GM18873 (cell line): Measurements from ENCODE around the gene TMEM18.

Experiments
- ATAC-seq: cut with Tn5 transposase; IDR thresholded peaks from one replicate; pipeline ENCODE4 v1.9.1; 2021; ENCODE audit warnings: mild to moderate bottlenecking, moderate library complexity, moderate number of reproducible peaks; ENCODE audit not compliant: unreplicated experiment, low FRiP score

TMEM18 gene

DNA sequence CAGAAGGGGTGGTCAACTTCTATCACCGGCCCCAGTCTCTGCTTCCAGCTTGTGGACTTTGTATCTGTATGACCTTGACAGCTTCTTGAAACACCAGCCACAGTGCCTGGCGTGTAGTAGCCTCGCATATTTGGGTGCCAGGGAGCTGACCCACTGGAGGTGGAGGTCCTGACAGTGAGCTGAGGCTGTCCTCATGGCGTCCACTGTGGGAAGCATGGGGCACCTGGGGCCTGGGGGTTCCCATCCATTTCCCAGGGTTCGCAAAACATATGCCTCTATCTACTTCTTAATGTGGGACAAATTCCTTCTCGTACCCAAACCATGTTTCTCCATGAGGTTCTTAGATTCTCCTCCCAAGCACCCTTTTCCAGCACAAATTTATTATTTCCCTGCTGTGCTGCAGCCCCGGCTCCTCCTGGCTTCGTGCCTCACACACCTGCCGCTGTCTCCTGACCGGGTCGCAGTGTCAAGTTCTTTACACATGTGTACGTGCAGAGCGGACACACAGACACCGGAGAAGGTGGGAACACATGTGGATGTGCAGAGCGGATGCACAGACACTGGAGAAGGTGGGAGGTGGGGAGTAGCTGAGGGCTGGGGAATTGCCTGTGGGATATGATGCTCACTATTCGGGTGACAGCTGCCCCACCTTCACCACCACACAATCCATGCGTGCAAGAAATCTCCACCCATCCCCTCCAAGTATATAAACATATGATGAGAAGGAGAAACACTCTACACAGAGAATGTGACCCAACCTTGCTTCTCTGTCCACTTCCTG lies 23.4 kb downstream of the TMEM18 start:
- ATAC-seq = no peak

DNA sequence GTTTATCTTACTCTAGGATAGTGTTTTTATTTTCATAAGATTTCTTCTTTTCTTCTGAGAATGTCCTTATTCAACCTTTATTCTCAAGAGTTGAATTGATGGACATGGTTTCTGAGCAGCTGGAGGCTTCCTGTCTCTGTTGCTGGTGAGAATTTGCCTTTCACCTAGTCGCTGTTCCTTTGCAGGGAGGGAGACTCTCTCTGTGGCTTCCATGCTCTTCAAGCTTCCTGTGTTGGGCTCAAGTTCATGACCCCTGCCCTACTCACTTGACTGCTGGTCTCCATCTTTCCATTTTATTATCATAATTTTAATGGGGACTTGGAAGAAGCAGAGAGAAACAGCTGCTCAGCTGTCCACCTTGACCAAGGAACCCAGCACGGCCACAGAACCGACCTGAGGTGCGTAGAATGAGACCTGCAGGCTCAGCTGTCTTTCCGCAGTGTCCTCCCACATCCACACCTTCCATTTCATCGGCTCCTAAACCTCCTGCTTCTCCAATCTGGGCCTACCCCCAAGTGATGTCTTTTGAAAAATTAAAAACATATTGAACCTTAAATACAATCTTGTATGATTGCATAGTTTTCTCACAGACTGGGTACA lies 24.2 kb downstream of the TMEM18 start:
- no peak for ATAC-seq

DNA sequence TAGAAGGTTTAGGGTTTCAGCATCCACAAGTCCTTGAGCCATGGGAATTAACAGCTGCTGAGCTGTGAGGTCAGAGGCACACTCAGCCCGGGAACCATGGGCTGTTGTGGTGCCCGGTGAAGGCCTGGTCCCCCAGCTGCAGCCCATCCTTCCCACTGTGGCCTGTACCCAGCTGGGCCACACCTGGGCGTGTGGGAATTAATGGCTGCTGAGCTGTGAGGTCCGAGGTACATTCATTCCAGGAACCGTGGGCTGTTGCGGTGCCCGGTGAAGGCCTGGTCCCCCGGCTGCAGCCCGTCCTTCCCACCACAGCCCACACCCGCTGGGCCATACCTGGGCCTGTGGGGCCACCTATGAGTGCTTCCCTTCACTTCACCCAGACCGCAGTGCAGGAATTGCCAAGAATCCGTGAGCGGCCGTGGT lies 25.2 kb downstream of the TMEM18 start:
- ATAC-seq = no peak

DNA sequence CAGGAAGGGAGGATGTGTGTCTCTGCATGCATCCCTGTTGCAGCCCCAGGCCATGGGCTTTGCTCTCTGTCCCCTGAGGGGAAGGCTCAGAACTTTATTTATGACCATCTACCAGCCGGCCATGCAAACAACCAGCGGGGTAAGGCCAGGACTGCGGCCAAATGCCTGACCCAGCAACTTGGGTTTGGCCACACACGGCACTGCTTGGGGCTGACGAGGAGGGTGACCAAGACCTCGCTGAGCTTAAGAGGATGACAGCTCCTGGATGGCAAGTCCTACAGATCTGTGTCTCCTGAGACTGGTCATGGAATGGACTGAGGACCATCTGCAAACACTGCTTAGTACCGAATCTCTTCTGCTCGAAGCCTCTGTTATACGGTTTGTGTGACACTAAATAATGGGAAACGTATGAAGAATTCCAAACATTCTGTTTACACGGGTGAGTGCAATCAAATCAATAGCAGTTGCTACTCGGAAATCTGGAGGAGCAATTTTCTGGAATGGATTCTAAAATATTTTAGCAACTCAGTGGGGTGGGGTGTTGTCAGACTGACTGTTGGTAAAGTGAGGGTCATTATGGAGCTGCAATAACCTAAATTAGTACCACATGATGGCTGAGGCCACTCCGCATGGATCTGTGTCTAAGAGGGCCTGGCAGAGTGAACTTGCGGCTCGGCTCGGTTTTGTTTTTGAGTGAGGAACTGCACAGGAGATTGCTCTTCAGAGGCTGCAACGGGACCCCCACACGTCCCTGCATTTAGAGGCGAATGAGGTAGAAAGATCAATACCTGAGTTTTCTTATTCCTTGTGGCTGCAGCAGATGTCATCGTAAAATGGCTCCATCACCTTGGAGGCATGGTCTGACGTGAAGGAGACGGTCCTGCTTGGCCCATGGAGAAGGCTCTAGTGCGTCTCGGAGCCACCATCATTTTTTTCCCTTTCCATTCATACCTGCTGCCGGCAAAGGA lies 26.6 kb downstream of the TMEM18 start:
- no peak for ATAC-seq

DNA sequence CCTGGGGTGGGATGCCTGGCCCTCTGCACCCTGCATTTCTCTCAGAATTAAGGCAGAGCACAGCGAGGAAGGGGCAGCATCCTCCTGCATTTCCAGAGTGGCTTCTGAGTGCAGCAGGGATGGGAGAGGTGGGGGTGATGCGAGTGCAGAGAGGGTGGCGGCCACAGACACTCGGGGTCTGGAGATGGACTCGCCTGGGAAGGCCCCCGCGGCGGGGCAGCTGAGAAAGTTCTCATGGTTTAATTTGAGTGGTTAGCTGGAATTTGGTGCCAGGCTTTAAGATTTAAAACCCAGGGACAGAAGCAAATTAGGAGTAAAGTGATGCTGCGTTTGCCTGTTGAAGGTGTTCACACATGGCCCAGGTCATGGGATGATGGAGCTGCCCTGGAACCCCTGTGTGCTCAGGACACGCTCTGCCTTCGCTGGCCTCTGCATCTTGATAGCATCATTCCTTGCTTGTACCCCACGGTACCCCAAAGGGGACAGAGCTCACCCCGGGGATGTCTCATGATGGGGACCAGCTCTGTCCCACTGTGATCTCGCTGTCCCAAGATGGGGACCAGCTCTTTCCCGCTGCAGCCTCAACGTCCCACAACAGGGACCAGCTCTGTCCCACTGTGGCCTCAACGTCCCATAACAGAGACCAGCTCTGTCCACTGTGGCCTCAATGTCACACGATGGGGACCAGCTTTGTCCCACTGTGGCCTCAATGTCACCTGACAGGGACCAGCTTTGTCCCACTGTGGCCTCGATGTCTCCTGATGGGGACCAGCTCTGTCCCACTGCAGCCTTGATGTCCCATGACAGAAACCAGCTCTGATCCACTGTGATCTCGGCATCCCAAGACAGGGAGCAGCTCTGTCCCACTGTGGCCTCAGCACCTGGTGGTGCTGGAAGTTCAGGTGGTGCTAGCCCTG lies 27.5 kb downstream of the TMEM18 start:
- no peak for ATAC-seq

DNA sequence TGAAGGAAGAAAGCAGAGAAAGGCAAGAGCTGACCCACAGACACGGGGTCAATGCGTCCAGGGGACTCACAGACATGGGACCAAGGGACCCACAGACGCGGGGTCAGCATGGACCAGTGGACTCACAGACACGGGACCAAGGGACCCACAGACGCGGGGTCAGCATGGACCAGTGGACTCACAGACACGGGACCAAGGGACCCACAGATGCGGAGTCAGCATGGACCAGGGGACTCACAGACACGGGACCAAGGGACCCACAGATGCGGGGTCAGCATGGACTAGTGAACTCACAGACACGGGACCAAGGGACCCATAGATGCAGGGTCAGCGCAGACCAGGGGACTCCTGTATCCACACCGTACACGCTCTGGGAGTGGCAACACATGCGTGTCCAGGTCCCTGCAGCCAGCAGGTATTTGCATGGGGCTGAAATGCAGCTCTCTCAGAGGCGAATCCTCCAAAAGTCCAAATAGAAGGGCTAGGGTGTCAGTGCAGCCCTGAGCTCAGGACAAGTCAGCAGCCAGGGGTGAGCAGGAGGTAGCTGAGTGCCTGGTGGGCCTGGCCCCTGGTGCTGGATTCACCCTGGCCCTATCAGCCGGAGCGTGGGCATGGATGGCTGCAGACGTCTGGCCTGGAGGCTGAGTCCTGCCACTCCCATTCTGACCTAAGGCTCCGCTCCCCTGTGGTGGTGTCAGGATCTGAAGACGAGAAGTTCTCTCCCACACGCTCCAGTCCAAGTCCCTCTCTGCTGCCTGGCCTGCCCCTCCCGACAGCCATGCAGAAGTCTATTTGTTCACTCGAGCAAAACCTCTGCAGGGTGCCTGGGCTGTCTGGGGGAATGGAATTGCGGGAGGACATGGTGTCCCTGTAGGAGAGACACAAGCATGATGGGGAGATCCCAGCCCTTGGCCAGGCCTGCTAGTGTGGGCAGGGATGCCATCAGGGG lies 28.5 kb downstream of the TMEM18 start:
- no peak for ATAC-seq

DNA sequence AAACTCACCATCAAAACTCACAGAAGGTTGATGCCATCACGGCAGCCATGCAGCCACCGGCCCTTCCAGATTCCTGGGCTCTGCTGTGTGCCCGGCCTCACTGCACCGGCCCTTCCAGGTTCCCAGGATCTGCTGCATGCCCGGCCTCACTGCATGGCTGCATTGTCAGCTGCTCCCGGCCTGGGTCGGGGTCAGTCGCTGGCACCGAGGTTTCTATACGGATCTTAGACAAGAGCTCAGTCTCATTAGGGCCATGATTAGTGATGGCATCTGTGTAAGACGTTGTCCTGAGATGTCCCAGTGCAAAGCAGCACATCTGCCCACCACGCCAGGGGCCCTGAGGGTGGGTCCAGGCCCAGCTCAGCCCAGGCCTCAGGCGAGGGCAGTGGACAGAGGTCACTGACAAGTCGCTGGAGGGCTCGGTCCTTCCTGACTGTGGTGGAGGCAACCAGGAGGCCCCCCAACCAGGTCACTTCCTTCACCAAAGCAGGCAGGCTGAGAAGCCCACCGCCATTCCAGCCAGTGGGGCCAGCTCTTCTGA lies 29.4 kb downstream of the TMEM18 start:
- ATAC-seq = no peak

DNA sequence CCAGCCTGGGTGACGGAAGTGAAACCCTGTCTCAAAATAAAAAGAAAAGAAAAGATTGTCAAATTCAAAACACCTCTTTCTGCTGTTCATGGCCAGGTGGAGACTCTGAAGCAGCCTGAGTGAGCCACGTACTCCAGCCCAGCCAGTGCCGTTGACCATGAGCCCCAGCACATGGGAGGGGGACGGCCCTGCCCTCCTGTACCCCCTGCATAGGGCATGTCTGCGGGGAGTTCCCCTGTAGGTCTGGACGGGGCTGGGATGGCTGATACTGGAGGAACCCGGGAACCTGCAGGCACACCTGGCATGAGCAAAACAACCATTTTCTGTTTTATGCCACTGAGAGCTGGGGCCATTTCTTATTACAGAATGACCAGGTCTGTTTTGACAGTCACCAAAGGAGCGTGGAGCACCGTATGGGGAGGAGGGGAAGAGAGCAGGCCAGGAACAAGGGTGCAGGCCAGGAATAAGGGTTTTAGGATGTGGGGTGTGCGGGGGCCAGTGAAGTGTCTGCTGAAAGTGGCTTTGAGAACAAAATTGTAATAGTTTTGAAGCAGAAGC lies 30.1 kb downstream of the TMEM18 start:
- ATAC-seq = no peak

DNA sequence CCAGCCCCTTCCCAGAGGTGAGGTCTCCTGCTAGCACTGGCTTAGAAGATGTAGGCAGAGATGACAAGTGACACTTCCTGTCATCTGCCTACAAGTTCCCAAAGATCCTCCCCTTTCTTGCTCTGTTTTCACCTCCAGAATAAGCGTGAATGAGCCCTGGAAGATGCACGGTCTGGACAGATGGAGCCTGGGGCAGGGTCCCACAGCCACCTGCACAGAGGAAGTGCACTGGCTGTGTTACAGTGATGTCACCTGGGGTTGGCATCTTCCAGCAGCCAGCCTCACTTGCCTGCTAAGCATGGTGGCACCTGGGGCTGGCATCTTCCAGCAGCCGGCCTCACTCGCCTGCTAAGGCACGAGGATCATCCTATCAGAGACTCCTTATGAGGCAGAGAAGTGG lies 32.3 kb downstream of the TMEM18 start:
- ATAC-seq = no peak

DNA sequence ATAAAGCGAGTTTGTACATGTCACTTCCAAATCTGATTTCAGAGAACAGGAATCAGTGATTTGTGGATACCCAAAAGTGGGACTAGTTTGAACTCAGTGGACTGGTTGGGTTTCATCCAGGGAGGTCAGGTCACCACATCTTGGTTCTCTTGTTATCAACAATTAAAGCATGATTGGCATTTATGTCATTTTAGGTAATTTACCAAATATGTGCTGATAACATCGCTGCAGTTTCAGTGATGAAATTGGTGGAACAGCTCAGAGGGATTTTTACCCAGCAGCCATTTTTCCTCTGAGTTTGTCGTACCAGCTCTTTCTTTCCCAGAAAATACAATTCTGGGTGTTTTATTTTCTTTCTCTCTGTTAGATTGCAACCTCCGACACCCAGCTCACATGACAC lies 33.4 kb downstream of the TMEM18 start:
- no peak for ATAC-seq

DNA sequence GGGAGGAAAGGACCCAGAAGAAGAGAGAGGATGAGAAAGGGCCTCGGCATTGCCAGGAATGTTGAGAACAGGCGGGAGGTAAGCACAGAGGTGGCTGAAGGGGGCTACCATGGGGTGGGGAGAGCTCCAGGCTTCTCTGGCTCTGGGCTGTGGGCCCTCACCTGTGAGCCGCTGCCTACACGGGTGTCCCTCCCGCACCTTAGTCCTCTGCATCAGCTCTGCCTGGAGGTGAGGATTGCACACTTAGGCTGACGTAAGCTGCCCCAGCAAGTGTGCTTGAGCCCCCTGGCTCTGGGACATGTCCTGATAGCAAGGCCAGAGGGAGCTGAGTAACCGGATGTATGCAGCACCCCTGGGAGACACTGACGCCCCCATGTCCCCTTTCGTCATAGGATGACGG lies 33.9 kb downstream of the TMEM18 start:
- no peak for ATAC-seq

DNA sequence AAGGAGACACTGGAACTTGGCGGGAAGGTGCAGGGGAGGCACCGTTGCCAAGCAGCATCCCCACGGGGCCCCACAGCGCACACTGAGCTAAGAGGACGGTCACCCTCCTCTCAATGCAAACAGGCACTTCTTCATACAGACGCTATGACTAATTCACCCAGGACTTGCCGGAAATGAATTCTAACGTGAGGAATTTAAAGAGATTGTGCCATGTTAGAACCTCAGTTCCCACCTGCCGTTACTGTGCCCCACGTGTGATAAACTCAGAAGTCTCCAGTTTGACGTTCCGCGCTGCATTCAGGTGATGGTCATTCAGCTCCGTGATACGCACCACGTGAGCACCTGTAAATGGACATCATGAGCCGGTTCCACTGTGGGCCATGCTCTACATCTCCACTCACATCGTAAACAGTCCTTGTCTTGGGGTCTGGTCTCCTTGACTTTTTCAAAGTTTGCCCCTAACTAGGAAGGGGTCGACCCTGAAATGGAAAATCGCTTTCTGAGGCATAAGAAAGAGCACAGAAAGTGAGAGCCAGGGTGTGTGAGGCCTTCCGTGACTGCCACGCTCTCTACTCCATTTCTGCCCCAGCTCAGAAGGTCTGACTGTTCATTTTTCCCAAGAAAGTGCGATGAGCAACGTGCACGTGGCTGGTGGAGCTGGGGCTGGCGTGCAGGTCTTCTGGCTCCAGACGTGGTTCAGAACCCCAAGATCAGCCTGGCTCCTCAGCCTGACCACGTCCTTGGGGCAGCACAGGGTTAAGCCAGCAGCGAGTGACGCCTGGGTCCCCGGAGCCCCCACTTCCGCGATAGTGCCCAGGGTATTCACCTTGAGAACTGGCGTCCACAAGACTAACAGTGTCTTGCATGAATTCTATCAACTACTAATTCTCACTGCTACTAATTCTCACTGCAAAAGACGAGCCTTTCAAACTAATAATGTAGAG lies 35.1 kb downstream of the TMEM18 start:
- ATAC-seq = no peak

DNA sequence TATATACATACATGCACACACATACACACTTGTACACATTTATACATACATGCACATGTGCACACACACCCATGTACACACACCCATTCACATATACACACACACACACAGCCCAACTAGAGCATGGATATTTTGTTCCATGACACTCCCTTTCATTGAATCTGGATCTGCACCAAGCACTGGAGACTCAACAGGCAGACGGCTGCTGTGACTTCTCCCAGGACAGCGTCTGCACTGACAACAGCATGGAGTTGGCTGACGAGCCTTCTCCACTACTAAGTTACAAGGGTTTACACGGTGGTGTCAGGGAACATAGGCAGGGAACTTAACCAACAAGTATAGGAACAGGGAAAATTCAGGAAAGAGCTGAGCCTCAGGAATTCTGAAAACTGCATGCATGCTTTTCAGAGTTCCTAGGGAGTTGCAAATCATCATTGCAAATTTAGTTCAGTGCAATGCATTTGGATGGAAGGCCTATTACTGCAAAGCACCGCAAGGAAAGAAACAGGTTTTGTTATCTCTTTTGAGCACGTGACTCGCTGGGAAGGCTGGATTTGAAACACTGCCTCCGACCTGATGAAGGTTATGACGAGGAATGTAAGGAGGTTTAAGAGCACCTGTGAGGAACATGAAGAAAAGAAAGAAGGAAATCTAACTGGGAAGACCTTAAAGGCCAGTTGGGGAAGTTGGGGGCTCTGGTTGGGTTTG lies 35.9 kb downstream of the TMEM18 start:
- ATAC-seq = no peak

DNA sequence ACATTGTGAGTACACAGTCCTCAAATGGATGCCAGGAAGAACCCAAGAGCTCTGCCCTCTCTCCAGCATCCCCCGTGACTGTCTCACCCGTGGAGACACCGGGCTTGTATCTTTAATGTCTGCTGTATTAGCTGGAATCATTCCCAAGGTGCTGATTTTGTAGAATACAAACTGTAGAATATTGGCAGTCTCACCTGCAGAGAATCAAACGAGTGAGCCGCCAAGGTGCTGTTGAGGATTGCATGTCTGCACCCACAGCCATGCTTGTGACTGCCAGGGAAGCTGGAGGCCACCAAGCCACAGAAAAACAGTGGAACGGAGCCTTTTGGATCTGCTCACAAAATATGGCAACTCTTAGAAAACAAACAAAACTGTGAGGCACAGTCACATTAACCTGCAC lies 37.5 kb downstream of the TMEM18 start:
- no peak for ATAC-seq

DNA sequence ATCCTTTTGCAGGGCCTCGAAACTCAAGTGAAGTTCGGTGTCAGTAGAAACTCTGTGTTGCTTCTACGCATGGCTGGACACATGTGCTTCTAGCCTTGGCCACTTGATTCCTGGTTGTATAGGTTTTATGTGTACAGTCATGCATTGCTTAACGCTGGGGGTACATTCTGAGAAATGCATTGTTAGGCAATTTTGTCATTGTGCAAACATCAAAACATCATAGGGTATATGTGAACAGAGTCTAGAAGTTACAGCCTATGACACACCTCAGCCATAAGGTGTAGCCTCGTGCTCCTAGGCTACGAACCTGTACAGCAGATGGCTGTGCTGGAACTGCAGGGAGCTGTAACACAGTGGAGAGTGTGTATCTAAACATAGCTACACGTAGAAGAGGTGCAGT lies 39.4 kb downstream of the TMEM18 start:
- no peak for ATAC-seq

DNA sequence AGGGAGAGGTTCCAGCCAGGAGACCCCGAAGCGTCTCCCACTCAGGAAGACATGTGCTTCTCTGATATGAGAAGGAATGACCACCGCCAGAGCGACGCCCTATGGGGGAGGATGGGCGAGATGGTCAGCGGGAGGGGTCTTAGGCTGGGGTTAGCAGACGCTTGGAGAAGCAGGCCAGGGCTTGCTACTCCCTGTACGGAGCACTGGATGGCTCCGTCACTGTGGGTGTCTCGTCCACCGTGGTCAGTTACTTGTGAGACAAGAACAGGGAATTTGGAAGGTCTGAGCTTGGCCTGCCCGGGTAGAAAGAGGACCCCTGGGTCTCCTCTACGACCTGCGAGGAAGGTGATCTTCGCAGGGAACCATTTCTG lies 39.8 kb downstream of the TMEM18 start:
- ATAC-seq = no peak
